ENCODE measurements around the gene ANTXR2.

Gene ANTXR2

GRCh38 chr4:79869597-79870237 is 203.3 kb downstream of the ANTXR2 start:
- H3K9me3 ChIP-seq (ENCODE audit: control insufficient read depth, insufficient read depth, low read length) = no peaks in the 10 kb centered on the region

GRCh38 chr4:79865201-79865597 is 207.8 kb downstream of the ANTXR2 start:
- no peak overlapping the region for H3K9ac ChIP-seq (ENCODE audit: low read depth, low read length)
- no peaks in the 10 kb centered on the region for H3K9me3 ChIP-seq (ENCODE audit: control insufficient read depth, insufficient read depth, low read length)
- no peaks in the 10 kb centered on the region for H3K36me3 ChIP-seq (ENCODE audit: insufficient read depth, low read length)

More at GRCh38 chr4:79869597-79870237, 203.3 kb downstream of the ANTXR2 start:
- Histone ChIP-seq H3K9ac (ENCODE audit: low read depth, low read length) (no peak overlapping the region), H3K4me1 (ENCODE audit: insufficient read depth, low read length) (peaks cover 7% of the 10 kb centered on the region; the same call in 1 of the 2 replicates), H3K36me3 (ENCODE audit: insufficient read depth, low read length) (no peaks in the 10 kb centered on the region)

DNA sequence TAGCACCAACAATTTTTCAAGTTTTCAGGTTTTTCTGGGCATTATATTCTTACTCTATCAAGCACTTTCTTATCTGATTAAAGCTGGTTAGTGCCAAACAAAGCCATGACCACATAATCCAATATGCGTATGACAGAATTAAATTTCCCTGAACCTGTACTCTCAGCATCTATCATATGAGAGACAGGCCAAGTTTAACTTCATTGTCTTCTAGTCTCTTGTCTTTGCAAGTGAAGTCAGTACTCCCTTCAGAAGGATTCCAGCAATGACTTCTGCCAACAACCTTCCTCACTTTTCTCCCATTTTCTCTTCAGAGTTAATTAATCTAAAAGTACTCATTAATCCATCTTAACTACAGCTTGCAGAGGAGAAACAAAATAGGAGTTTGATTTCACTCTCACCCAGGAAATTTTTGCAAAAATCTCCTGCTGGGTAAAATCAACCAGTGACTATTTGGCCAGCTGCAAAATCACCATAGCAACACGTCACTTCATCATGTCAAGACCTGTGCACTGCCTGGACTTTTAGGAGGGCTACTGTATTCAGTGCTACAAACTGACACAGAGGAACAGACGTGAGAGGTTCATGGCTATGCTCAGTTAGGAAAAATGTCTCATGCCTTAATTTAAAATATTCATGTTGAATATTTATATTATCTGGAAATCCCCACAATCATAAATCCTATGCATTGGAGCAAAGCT is 208.4 kb downstream of the ANTXR2 start:
- no peaks in the 10 kb centered on the region for H3K36me3 ChIP-seq (ENCODE audit: insufficient read depth, low read length)
- no peak overlapping the region for H3K9ac ChIP-seq (ENCODE audit: low read depth, low read length)
- H3K4me1 ChIP-seq (ENCODE audit: insufficient read depth, low read length) = peaks cover 7% of the 10 kb centered on the region; the same call in 1 of the 2 replicates
- H3K9me3 ChIP-seq (ENCODE audit: control insufficient read depth, insufficient read depth, low read length) = no peaks in the 10 kb centered on the region

More at GRCh38 chr4:79865201-79865597, 207.8 kb downstream of the ANTXR2 start:
- H3K4me1 ChIP-seq (ENCODE audit: insufficient read depth, low read length) = peaks cover 7% of the 10 kb centered on the region; the same call in 1 of the 2 replicates

DNA sequence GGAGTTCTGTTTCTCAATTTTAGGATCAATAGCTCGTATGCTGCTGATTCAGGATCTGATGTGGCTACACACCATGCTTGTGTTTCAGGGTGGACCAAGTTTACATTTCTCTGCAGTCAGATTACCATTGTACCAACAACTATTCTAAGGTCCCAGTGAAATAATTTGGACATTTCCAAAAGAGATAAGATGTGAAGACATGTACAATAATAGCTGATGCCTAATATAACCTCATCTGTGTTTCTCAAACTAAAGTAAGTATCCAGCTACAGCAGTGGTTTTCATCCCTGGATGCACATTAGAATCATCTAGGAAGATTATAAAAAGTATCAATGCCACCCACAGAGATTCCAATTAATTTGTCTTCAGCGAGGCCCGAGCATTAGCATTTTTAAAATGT is 209.7 kb downstream of the ANTXR2 start:
- no peak overlapping the region for H3K9ac ChIP-seq (ENCODE audit: low read depth, low read length)
- H3K4me1 ChIP-seq (ENCODE audit: insufficient read depth, low read length) = peaks cover 7% of the 10 kb centered on the region; the same call in 1 of the 2 replicates
- H3K36me3 ChIP-seq (ENCODE audit: insufficient read depth, low read length) = no peaks in the 10 kb centered on the region
- H3K9me3 ChIP-seq (ENCODE audit: control insufficient read depth, insufficient read depth, low read length) = no peaks in the 10 kb centered on the region

GRCh38 chr4:79862821-79863220 is 210.2 kb downstream of the ANTXR2 start:
- no peaks in the 10 kb centered on the region for H3K36me3 ChIP-seq (ENCODE audit: insufficient read depth, low read length)
- H3K9me3 ChIP-seq (ENCODE audit: control insufficient read depth, insufficient read depth, low read length) = no peaks in the 10 kb centered on the region
- H3K9ac ChIP-seq (ENCODE audit: low read depth, low read length) = no peak overlapping the region
- H3K4me1 ChIP-seq (ENCODE audit: insufficient read depth, low read length) = peaks cover 7% of the 10 kb centered on the region; the same call in 1 of the 2 replicates

DNA sequence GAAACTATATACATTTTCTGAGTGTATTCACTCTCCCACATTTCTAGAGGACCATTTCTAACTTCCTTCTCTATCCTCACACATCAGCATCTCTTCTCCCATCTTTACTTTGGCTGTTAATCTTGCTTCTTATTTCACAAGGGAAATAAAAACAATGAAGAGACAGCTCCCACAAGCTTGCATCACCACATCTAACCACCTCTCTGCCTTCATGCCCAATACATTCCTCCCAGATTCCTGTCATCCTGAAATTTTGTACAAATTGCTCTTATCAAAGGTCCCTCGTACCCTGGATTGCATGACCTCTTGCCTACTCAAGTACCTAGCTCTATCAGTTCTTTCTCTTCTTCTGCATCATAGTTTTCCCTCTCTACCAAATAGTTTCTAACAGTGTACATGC is 215.2 kb downstream of the ANTXR2 start:
- Histone ChIP-seq H3K9me3 (ENCODE audit: control insufficient read depth, insufficient read depth, low read length) (no peaks in the 10 kb centered on the region), H3K36me3 (ENCODE audit: insufficient read depth, low read length) (no peaks in the 10 kb centered on the region), H3K4me1 (ENCODE audit: insufficient read depth, low read length) (no peaks in the 10 kb centered on the region; the same call in 1 of the 2 replicates), H3K9ac (ENCODE audit: low read depth, low read length) (no peak overlapping the region)

- Histone ChIP-seq H3K9me3 (ENCODE audit: control insufficient read depth, insufficient read depth, low read length) (no peaks in the 10 kb centered on the region), H3K9ac (ENCODE audit: low read depth, low read length) (no peak overlapping the region), H3K4me1 (ENCODE audit: insufficient read depth, low read length) (peaks cover 8% of the 10 kb centered on the region; the same call in 1 of the 2 replicates), H3K36me3 (ENCODE audit: insufficient read depth, low read length) (no peaks in the 10 kb centered on the region)
Measured at GRCh38 chr4:79856196-79856595, 216.8 kb downstream of the ANTXR2 start.

DNA sequence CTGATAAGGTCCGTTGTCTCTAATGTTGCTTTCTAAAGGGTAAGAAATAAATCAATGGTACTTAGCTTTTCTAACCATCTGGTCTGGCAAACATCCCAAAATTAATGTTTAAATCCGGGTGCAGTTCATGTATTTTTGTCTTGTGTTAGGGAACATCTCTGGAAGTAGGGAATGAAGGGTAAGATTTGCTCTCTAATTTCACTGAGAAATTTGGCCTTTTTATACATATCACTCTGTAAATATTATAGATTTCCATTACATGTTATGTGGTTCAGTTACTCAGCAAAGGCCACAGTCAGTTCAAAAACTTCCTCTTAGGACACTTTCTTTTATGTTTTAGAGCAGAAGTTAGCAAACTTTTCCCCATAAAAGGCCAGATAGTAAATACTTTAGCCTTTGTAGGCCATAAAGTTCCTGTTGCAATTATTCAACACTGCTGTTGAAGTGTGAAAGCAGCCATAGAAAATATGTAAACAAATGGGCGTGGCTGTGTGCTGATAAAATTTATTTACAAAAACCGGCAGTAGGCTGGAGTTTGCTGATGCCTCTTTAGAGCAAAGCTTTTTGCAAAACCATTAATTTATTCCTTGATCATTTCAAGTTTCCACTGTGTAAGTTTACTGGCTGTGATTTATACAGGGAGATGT is 218.1 kb downstream of the ANTXR2 start:
- no peaks in the 10 kb centered on the region for H3K36me3 ChIP-seq (ENCODE audit: insufficient read depth, low read length)
- no peak overlapping the region for H3K9ac ChIP-seq (ENCODE audit: low read depth, low read length)
- H3K4me1 ChIP-seq (ENCODE audit: insufficient read depth, low read length) = peaks cover 8% of the 10 kb centered on the region; the same call in 1 of the 2 replicates
- H3K9me3 ChIP-seq (ENCODE audit: control insufficient read depth, insufficient read depth, low read length) = no peaks in the 10 kb centered on the region

- Histone ChIP-seq H3K36me3 (ENCODE audit: insufficient read depth, low read length) (no peaks in the 10 kb centered on the region), H3K9ac (ENCODE audit: low read depth, low read length) (no peak overlapping the region), H3K4me1 (ENCODE audit: insufficient read depth, low read length) (peaks cover 8% of the 10 kb centered on the region; the same call in 1 of the 2 replicates), H3K9me3 (ENCODE audit: control insufficient read depth, insufficient read depth, low read length) (no peaks in the 10 kb centered on the region)
Measured at GRCh38 chr4:79852305-79852730, 220.7 kb downstream of the ANTXR2 start.

DNA sequence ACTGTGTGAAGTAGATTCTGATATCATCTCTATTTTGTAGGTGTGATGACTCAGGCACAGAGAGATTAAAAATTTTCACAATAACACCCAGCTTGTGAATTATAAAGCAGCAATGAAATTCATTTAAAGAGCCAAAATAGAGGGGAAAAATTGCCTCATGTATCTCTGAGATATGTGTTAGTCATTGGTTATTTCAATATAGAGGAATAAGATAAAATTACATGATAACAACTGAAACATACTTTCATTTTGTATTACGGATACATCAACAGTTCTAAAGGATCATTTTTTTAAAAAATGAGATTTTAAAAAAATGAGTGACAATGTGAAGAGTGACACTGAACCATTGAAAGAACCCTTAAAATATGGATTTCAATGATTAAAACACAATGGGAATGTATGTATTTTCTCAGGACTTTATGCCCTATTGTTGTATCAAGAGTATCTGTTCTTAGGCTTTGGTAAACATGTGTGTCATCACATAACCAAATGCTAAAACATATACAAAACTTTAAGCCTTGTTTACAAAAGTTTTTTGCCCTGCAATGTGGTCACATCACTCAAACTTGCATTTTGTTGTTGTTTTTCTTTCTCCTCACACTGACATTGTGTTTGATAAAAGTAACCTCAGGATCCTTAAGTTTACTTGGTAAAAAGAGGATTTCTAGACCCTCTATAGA is 221.3 kb downstream of the ANTXR2 start:
- Histone ChIP-seq H3K4me1 (ENCODE audit: insufficient read depth, low read length) (peaks cover 8% of the 10 kb centered on the region; the same call in 1 of the 2 replicates), H3K9ac (ENCODE audit: low read depth, low read length) (no peak overlapping the region), H3K9me3 (ENCODE audit: control insufficient read depth, insufficient read depth, low read length) (no peaks in the 10 kb centered on the region), H3K36me3 (ENCODE audit: insufficient read depth, low read length) (no peaks in the 10 kb centered on the region)

Data from ES-I3 (cell line).